Measurements from ENCODE around the gene ACBD5.

The ACBD5 gene

GRCh38 chr10:27252267-27253000 lies 11.8 kb upstream of the ACBD5 start:
- peak; percentile 97 for FAIRE-seq
- peak; percentile 79 for TF ChIP-seq POLR2A (IDR thresholded peaks at IDR 0.05; ENCODE audit: low read depth, low read length)
- peak; percentile 81 for TF ChIP-seq POLR2AphosphoS5 (IDR thresholded peaks at IDR 0.05; ENCODE audit: low read depth, low read length)
- no peak for TF ChIP-seq SPI1 (IDR thresholded peaks at IDR 0.05; ENCODE audit: low read depth, low read length)
- TF ChIP-seq TAF1 (IDR thresholded peaks at IDR 0.05; ENCODE audit: low read depth, low read length): peak; percentile 52; the same call in 1 of the 2 replicates

GRCh38 chr10:27251554-27251953 lies 11.0 kb upstream of the ACBD5 start:
- DNase-seq (ENCODE audit: insufficient read length, low spot score) (no peak), FAIRE-seq (no peak)
- TF ChIP-seq TAF1 (IDR thresholded peaks at IDR 0.05; ENCODE audit: low read depth, low read length) (no peak), SPI1 (IDR thresholded peaks at IDR 0.05; ENCODE audit: low read depth, low read length) (no peak), PAX5 (IDR thresholded peaks at IDR 0.05; ENCODE audit: insufficient read depth, low read length, severe bottlenecking) (no peak), POU2F2 (IDR thresholded peaks at IDR 0.05; ENCODE audit: low read depth, low read length) (no peak), POLR2A (IDR thresholded peaks at IDR 0.05; ENCODE audit: low read depth, low read length) (no peak), POLR2AphosphoS5 (IDR thresholded peaks at IDR 0.05; ENCODE audit: low read depth, low read length) (no peak)

More at GRCh38 chr10:27252267-27253000, 11.8 kb upstream of the ACBD5 start:
- DNase-seq (ENCODE audit: insufficient read length, low spot score): peak; percentile 86

- no peak for FAIRE-seq
- TF ChIP-seq SPI1 (IDR thresholded peaks at IDR 0.05; ENCODE audit: low read depth, low read length) (no peak), PAX5 (IDR thresholded peaks at IDR 0.05; ENCODE audit: insufficient read depth, low read length, severe bottlenecking) (no peak), POLR2A (IDR thresholded peaks at IDR 0.05; ENCODE audit: low read depth, low read length) (no peak), POU2F2 (IDR thresholded peaks at IDR 0.05; ENCODE audit: low read depth, low read length) (no peak), TAF1 (IDR thresholded peaks at IDR 0.05; ENCODE audit: low read depth, low read length) (no peak), POLR2AphosphoS5 (IDR thresholded peaks at IDR 0.05; ENCODE audit: low read depth, low read length) (no peak)
These were observed 7.6 kb upstream of the ACBD5 start for GRCh38 chr10:27248215-27248614.

DNA sequence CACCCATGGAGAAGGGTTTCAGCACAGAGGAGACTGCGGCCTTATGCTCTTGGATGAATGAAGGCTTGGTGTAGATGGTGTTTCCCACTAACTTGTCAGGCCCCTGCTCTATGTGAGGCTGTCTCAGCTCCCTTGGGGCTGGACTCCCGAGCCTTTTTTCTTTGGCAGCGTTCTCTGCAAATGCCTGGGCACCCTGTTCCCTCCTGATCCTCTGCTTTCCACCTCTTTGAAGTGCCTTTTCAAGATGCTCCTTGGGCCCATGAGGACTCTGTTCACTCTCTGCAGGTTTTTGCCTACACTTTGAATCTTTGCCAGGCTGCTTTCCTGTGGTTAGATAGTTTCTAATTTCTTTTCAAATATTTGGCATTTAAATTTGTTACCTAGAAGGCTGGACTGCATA lies 6.8 kb upstream of the ACBD5 start:
- DNase-seq (ENCODE audit: insufficient read length, low spot score) (no peak), FAIRE-seq (no peak)
- no peak for TF ChIP-seq POLR2A (IDR thresholded peaks at IDR 0.05; ENCODE audit: low read depth, low read length)
- no peak for TF ChIP-seq POLR2AphosphoS5 (IDR thresholded peaks at IDR 0.05; ENCODE audit: low read depth, low read length)
- TF ChIP-seq PAX5 (IDR thresholded peaks at IDR 0.05; ENCODE audit: insufficient read depth, low read length, severe bottlenecking): no peak
- no peak for TF ChIP-seq POU2F2 (IDR thresholded peaks at IDR 0.05; ENCODE audit: low read depth, low read length)
- TF ChIP-seq TAF1 (IDR thresholded peaks at IDR 0.05; ENCODE audit: low read depth, low read length): no peak
- no peak for TF ChIP-seq SPI1 (IDR thresholded peaks at IDR 0.05; ENCODE audit: low read depth, low read length)

More at GRCh38 chr10:27248215-27248614, 7.6 kb upstream of the ACBD5 start:
- no peak for DNase-seq (ENCODE audit: insufficient read length, low spot score)

GRCh38 chr10:27247006-27247405 lies 6.4 kb upstream of the ACBD5 start:
- DNase-seq (ENCODE audit: insufficient read length, low spot score) (no peak), FAIRE-seq (no peak)
- TF ChIP-seq SPI1 (IDR thresholded peaks at IDR 0.05; ENCODE audit: low read depth, low read length) (no peak), PAX5 (IDR thresholded peaks at IDR 0.05; ENCODE audit: insufficient read depth, low read length, severe bottlenecking) (no peak), TAF1 (IDR thresholded peaks at IDR 0.05; ENCODE audit: low read depth, low read length) (no peak), POU2F2 (IDR thresholded peaks at IDR 0.05; ENCODE audit: low read depth, low read length) (no peak), POLR2A (IDR thresholded peaks at IDR 0.05; ENCODE audit: low read depth, low read length) (no peak), POLR2AphosphoS5 (IDR thresholded peaks at IDR 0.05; ENCODE audit: low read depth, low read length) (no peak)

DNA sequence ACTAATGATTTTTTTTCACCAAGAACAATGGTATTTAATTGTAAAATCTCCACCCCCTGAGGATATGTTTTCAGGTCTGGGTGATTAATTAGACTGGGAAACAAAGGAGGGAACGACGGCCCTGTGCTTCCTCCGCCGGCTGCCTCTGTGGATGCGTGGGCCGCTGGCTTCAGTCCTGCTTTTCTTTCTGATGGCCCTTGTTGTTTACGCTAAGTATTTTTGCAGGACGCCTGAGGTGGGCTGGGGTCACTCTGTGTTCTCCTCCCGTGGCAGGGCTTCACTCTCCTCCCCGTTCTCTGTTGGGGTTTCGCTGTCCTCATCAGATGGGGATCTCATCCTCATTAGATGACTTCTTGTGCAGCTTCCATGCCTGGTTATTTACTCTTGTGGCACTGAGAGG lies 5.2 kb upstream of the ACBD5 start:
- DNase-seq (ENCODE audit: insufficient read length, low spot score) (no peak), FAIRE-seq (no peak)
- no peak for TF ChIP-seq POU2F2 (IDR thresholded peaks at IDR 0.05; ENCODE audit: low read depth, low read length)
- no peak for TF ChIP-seq PAX5 (IDR thresholded peaks at IDR 0.05; ENCODE audit: insufficient read depth, low read length, severe bottlenecking)
- no peak for TF ChIP-seq TAF1 (IDR thresholded peaks at IDR 0.05; ENCODE audit: low read depth, low read length)
- TF ChIP-seq POLR2AphosphoS5 (IDR thresholded peaks at IDR 0.05; ENCODE audit: low read depth, low read length): no peak
- TF ChIP-seq SPI1 (IDR thresholded peaks at IDR 0.05; ENCODE audit: low read depth, low read length): no peak
- TF ChIP-seq POLR2A (IDR thresholded peaks at IDR 0.05; ENCODE audit: low read depth, low read length): no peak

- DNase-seq (ENCODE audit: insufficient read length, low spot score) (no peak), FAIRE-seq (no peak)
- TF ChIP-seq POLR2AphosphoS5 (IDR thresholded peaks at IDR 0.05; ENCODE audit: low read depth, low read length): no peak
- no peak for TF ChIP-seq POU2F2 (IDR thresholded peaks at IDR 0.05; ENCODE audit: low read depth, low read length)
- no peak for TF ChIP-seq TAF1 (IDR thresholded peaks at IDR 0.05; ENCODE audit: low read depth, low read length)
- no peak for TF ChIP-seq SPI1 (IDR thresholded peaks at IDR 0.05; ENCODE audit: low read depth, low read length)
- TF ChIP-seq PAX5 (IDR thresholded peaks at IDR 0.05; ENCODE audit: insufficient read depth, low read length, severe bottlenecking): no peak
These were observed 4.4 kb upstream of the ACBD5 start for GRCh38 chr10:27244976-27245375.

DNA sequence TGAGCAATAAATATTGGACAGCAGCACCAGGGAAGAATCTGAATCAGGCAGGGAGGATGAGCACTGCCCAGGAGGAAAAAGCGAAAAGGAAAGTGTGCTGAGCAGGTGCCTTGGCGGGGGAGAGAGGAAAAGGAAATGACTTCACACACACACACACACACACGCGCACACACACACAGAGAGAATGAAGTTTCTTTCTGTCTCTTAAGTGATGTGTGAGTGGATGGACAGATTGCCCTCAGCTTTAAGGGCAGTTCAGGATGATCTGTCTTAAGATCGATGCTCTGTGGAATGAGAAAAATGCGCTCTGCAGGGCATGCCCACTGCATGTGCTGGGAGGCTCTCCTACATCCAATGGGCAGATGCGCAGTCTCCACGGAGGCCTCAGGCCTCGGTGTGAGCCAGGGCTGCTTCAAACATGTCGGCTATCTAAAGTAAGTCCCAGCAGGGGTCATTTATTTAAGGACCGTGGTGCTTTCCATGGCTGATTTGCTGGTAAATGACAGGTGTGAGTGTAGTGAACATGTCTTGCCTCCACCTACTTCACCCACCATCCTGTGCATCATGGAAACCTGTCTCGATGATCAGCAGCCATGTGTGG lies 2.5 kb upstream of the ACBD5 start:
- peak; percentile 93 for FAIRE-seq
- no peak; the same call in 1 of the 2 replicates for TF ChIP-seq SPI1 (IDR thresholded peaks at IDR 0.05; ENCODE audit: low read depth, low read length)
- TF ChIP-seq POLR2AphosphoS5 (IDR thresholded peaks at IDR 0.05; ENCODE audit: low read depth, low read length): peak; percentile 94
- peak; percentile 96 for TF ChIP-seq POLR2A (IDR thresholded peaks at IDR 0.05; ENCODE audit: low read depth, low read length)
- peak; percentile 82 for TF ChIP-seq TAF1 (IDR thresholded peaks at IDR 0.05; ENCODE audit: low read depth, low read length)
- no peak for DNase-seq (ENCODE audit: insufficient read length, low spot score)

DNA sequence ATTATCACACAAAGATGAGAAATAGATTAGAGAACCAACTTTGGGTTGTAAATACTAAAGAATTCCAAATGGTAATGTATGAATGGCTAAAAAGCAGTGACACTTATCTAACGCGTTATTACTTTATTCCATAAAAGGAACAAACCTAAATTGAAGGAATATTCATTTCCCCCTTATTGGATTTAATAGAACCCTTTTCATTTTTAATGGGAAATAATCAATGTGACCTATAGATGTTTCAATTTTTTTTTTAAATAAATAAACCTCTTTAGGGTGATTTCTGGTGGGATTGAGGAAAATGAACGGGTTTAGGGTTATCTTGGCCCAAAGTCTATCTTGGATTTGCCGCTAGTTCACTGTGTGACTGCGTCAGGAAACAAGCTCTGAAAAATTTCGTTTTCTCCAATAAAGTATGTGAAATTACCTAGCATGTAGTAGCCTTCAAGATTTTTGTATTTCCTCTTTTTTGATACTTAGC lies 1.9 kb upstream of the ACBD5 start:
- FAIRE-seq: no peak
- DNase-seq (ENCODE audit: insufficient read length, low spot score): no peak
- no peak for TF ChIP-seq POLR2AphosphoS5 (IDR thresholded peaks at IDR 0.05; ENCODE audit: low read depth, low read length)
- no peak for TF ChIP-seq PAX5 (IDR thresholded peaks at IDR 0.05; ENCODE audit: insufficient read depth, low read length, severe bottlenecking)
- TF ChIP-seq SPI1 (IDR thresholded peaks at IDR 0.05; ENCODE audit: low read depth, low read length): no peak

Measured in GM12891 (cell line).